MM.1S (cell line): ENCODE measurements around the gene SP100.

Source experiments
- CTCF ChIP-seq: fragments of 300-600 bp; sonication (generic); IDR thresholded peaks from 2 replicates; pipeline ENCODE4 v1.5.1; 2016; ENCODE audit warnings: antibody characterized with exemption, low read length, mixed read lengths
- EZH2 ChIP-seq: fragments of 300-600 bp; sonication (generic); optimal IDR thresholded peaks from 2 replicates; pipeline ENCODE3; 2017; ENCODE audit warnings: low read depth, mild to moderate bottlenecking, antibody characterized with exemption, low read length, mixed read lengths

GRCh38 chr2:230473378-230473777 lies 57.4 kb downstream of the SP100 start:
- TF ChIP-seq EZH2, result no peak
- no peak for TF ChIP-seq CTCF
